ENCODE measurements around the gene RAB8A. TPM values are rescaled to one million over a fixed set of nuclear protein-coding genes. Genes with fewer than 3 reads are reported as not detected.

Gene RAB8A
- total RNA-seq, 4 donors from 2014 or later: 31.3 to 59.7 (median 35.6) TPM

DNA sequence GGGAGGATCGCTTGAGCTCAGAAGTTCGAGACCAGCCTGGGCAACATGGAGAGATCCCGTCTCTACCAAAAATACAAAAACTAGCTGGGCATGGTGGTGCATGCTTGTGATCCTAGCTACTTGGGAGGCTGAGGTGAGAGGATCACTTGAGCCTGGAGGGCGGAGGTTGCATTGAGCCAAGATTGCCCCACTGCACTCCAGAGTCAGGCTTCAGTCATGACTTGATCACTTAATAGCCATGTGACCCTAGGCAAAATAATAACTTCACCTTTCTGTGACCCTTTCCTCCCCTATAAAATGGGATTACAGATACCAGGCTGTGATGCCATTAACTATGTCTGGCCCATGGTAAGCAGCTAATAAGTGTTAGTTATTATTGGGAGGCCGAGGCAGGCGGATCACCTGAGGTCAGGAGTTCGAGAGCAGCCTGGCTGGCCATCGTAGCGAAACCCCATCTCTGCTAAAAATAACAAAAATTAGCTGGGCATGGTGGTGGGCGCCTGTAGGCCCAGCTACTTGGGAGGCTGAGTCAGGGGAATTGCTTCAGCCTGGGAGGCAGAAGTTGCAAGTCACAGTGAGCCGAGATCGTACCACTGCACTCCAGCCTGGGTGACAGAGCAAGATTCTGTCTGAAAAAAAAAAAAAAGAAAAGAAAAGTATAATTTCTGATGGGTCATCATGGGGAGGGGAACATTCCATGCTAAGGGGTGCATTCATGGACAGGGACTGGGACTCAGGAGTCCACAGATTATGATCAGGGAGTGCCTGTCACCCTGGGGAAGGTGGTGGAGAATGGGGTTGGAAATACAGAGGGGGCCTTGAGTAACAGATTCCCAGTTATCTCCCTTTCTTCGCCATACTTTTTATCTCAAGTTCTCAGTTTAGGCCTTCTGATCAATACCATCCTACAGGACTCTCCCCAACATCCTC is 19.9 kb upstream of the RAB8A start:
- TF ChIP-seq, protein P1, sequence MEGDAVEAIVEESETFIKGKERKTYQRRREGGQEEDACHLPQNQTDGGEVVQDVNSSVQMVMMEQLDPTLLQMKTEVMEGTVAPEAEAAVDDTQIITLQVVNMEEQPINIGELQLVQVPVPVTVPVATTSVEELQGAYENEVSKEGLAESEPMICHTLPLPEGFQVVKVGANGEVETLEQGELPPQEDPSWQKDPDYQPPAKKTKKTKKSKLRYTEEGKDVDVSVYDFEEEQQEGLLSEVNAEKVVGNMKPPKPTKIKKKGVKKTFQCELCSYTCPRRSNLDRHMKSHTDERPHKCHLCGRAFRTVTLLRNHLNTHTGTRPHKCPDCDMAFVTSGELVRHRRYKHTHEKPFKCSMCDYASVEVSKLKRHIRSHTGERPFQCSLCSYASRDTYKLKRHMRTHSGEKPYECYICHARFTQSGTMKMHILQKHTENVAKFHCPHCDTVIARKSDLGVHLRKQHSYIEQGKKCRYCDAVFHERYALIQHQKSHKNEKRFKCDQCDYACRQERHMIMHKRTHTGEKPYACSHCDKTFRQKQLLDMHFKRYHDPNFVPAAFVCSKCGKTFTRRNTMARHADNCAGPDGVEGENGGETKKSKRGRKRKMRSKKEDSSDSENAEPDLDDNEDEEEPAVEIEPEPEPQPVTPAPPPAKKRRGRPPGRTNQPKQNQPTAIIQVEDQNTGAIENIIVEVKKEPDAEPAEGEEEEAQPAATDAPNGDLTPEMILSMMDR (IDR thresholded peaks at IDR 0.05; ENCODE audit: low read depth): no peak

DNA sequence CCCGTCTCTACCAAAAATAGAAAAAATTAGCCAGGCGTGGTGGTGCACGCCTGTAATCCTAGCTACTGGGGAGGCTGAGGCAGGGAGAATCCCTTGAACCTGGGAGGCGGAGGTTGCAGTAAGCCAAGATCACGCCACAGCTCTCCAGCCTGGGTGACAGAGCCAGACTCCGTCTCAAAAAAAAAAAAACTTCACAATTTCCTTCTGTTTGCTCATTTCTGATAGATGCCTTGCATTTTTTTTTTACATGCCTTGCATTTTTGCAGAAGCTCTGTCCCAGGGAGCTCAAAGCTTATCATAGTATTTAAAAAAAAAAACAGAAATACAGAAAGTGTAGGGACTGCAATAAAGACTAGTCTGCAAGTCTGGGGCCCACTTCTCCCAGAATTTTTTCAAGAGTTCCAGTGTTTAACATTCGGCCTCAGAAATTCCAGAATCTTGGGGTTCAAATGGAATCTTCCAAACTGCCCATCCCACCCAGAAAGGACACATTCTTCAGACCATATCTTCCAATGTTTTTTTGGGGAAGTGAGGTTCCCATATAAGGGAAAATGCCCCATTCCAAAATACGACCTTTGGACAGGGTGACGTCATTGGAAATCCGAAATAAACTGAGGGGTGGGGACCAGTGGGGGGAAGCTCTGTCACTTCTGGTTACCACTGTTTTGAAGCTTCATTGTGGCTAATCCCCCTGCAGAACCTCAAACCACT is 17.2 kb upstream of the RAB8A start:
- TF ChIP-seq, protein P1 (IDR thresholded peaks at IDR 0.05; ENCODE audit: low read depth): no peak

- TF ChIP-seq, protein P1 (IDR thresholded peaks at IDR 0.05; ENCODE audit: low read depth): no peak
These were observed 16.6 kb upstream of the RAB8A start for GRCh38 chr19:16095071-16095571.

GRCh38 chr19:16096280-16096855 is 15.3 kb upstream of the RAB8A start:
- TF ChIP-seq, protein P1 (IDR thresholded peaks at IDR 0.05; ENCODE audit: low read depth): no peak

GRCh38 chr19:16098416-16098768 is 13.3 kb upstream of the RAB8A start:
- TF ChIP-seq, protein P1 (IDR thresholded peaks at IDR 0.05; ENCODE audit: low read depth): no peak

- TF ChIP-seq, protein P1 (IDR thresholded peaks at IDR 0.05; ENCODE audit: low read depth): no peak
These were observed 12.9 kb upstream of the RAB8A start for GRCh38 chr19:16098821-16099220.

DNA sequence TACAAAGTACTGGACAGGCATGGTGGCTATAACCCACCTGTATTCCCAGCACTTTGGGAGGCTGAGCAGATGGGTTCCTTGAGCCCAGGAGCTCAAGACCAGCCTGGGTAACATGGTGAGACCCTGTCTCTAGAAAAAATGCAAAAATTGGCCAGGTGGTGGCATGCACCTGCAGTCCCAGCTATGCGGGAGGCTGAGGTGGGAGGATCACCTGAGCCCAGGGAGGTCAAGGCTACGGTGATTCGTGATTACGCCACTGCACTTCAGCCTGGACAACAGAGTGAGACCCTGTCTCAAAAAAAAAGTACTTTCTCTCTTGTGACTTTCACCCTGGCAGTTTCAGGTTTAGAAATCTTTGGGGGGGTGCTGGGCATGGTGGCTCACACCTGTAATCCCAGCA is 11.2 kb upstream of the RAB8A start:
- TF ChIP-seq, protein P1 (IDR thresholded peaks at IDR 0.05; ENCODE audit: low read depth): no peak
